ENCODE data around the gene PLCD3. TPM values are rescaled to one million over a fixed set of nuclear protein-coding genes. Genes with fewer than 3 reads are reported as not detected.

The PLCD3 gene
- total and polyA plus RNA-seq, 9 of the 15 experiments (the other 6 are each of a cell fraction or from before 2014, with no cell fraction given) = 0.20 to 22.6 (median 7.5) TPM

DNA sequence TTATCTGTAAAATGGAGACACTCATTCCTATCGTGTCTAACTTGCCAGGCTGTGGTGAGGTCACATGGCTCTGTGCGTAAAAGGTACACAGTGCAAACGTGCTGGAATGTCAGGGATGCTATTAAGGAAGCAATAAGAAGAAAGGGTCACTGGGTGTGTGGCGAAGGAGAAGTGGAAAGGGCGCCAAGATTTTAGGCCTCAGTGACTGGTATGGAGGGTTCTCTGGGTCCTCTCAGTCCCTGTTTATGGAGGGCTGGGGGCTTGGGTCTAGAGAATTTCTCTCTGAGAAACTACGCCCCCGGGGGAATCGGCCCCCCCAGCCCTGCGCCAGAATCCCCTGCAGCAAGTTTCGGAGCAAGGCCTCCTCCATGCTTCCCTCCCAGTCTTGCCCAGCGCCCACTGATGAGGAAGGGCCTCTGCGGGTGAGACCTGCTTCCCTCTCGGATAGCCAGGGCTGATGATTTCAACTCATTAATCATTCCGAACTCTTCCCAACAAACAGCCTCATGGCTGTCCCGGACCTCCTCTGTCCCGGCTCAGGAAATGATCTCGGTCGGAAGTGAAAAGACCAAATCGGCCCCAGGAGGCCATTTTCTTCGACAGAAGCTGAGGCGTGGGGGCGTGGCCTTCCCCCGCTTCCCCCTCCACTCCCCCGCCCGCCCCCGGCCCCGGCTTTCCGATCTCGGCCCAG lies 14.7 kb upstream of the PLCD3 start (continued):
- TF ChIP-seq, protein P1, sequence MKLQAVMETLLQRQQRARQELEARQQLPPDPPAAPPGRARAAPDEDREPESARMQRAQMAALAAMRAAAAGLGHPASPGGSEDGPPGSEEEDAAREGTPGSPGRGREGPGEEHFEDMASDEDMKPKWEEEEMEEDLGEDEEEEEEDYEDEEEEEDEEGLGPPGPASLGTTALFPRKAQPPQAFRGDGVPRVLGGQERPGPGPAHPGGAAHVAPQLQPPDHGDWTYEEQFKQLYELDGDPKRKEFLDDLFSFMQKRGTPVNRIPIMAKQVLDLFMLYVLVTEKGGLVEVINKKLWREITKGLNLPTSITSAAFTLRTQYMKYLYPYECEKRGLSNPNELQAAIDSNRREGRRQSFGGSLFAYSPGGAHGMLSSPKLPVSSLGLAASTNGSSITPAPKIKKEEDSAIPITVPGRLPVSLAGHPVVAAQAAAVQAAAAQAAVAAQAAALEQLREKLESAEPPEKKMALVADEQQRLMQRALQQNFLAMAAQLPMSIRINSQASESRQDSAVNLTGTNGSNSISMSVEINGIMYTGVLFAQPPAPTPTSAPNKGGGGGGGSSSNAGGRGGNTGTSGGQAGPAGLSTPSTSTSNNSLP (IDR thresholded peaks at IDR 0.05; ENCODE audit: borderline replicate concordance, low read depth, low read length) = no peak
- TF ChIP-seq ZNF436 (CRISPR knock-in tag; IDR thresholded peaks at IDR 0.05) = 0 out of 2 replicates have a peak, but pooled peaks have one; percentile 4
- no peak for TF ChIP-seq SFPQ (IDR thresholded peaks at IDR 0.05; ENCODE audit: low read depth, low read length)
- no peak for TF ChIP-seq ZNF217 (CRISPR knock-in tag; IDR thresholded peaks at IDR 0.05)
- peak; percentile 77 for TF ChIP-seq PHF8 (IDR thresholded peaks at IDR 0.05; ENCODE audit: borderline replicate concordance, low read length)
- TF ChIP-seq KLF16 (IDR thresholded peaks at IDR 0.05) = no peak
- no peak for TF ChIP-seq SMARCA5 (IDR thresholded peaks at IDR 0.05)
- TF ChIP-seq HDAC1 (IDR thresholded peaks at IDR 0.05) = peak in 1 of 2 experiments; percentile 87; a peak in 2 of 4 replicates
- 0 out of 2 replicates have a peak, but pooled peaks have one; percentile 1 for TF ChIP-seq NFIC (IDR thresholded peaks at IDR 0.05)
- TF ChIP-seq CHD2 (IDR thresholded peaks at IDR 0.05; ENCODE audit: low read depth, low read length) = no peak
- TF ChIP-seq ZBTB1 (CRISPR knock-in tag; IDR thresholded peaks at IDR 0.05; ENCODE audit: borderline replicate concordance, low read depth) = no peak
- TF ChIP-seq EWSR1 (IDR thresholded peaks at IDR 0.05; ENCODE audit: borderline replicate concordance, low read depth, partially characterized antibody) = no peak
- no peak for TF ChIP-seq AFF4 (CRISPR knock-in tag; IDR thresholded peaks at IDR 0.05)
- peak; percentile 32; the same call in 1 of the 2 replicates for TF ChIP-seq GMEB1 (CRISPR knock-in tag; IDR thresholded peaks at IDR 0.05)
- TF ChIP-seq TCFL5 (CRISPR knock-in tag; conservative IDR thresholded peaks at IDR 0.05) = no peak
- TF ChIP-seq GTF2F1 (IDR thresholded peaks at IDR 0.05; ENCODE audit: low read depth, low read length) = no peak
- TF ChIP-seq RB1 (IDR thresholded peaks at IDR 0.05; ENCODE audit: low read depth) = no peak; the same call in 1 of the 2 replicates
- no peak for TF ChIP-seq CEBPG (CRISPR knock-in tag; IDR thresholded peaks at IDR 0.05)
- no peak for TF ChIP-seq CEBPG (tag; conservative IDR thresholded peaks at IDR 0.05 in 1 of 2, IDR thresholded peaks at IDR 0.05 in 1 of 2)

All from K562 (cell line).